ENCODE measurements around the gene TRIP11. TPM values are rescaled to one million over a fixed set of nuclear protein-coding genes. Genes with fewer than 3 reads are reported as not detected.

TRIP11 gene
- total RNA-seq, 4 donors from 2014 or later = 26.2 to 43.6 (median 40.6) TPM

- DNase-seq (ENCODE audit: low spot score) = no peak
- ATAC-seq (ENCODE audit: low FRiP score) = no peak
- TF ChIP-seq CTCF (IDR thresholded peaks at IDR 0.05) = no peak
Measured at GRCh38 chr14:91918186-91918883, 121.5 kb downstream of the TRIP11 start.

Other genes with a start within 250 kb of the TRIP11 start
- 100 to 1,000 TPM in 1 of 4 donors, 10 to 100 TPM in 3; 26.8 to 106 (median 49.3) TPM for gene TC2N, start 172.5 kb downstream of the TRIP11 start, total RNA-seq
- 100 to 1,000 TPM; 119 to 282 (median 171) TPM for gene FBLN5, start 92.4 kb downstream of the TRIP11 start, total RNA-seq
- 10 to 100 TPM; 23.4 to 37.9 (median 36.4) TPM for gene ATXN3, start 66.5 kb upstream of the TRIP11 start, total RNA-seq
- gene NDUFB1, start 81.6 kb upstream of the TRIP11 start, total RNA-seq = 100 to 1,000 TPM; 145 to 353 (median 290) TPM
- 10 to 100 TPM; 30.1 to 33.4 (median 30.3) TPM for gene CPSF2, start 81.9 kb upstream of the TRIP11 start, total RNA-seq